SK-N-SH (cell line): ENCODE data around the gene PRR16.

Experiments used
- CHD2 ChIP-seq: fragments of 150-350 bp; IDR thresholded peaks from 2 replicates; pipeline ENCODE4 v1.6.1; 2018; ENCODE audit warnings: low read length; ENCODE audit not compliant: partially characterized antibody
- EZH2phosphoT487 ChIP-seq: fragments of 200-600 bp; sonication (generic); IDR thresholded peaks from 2 replicates; pipeline ENCODE4 v1.6.1; 2017; ENCODE audit warnings: low read depth, mixed run types, mild to moderate bottlenecking, antibody characterized with exemption, moderate library complexity, borderline replicate concordance
- FOXM1 ChIP-seq: IDR thresholded peaks from 2 replicates; pipeline ENCODE4 v1.4.0; 2012; ENCODE audit warnings: low read depth, mild to moderate bottlenecking
- MXI1 ChIP-seq: IDR thresholded peaks from 2 replicates; pipeline ENCODE4 v1.6.1; 2012; ENCODE audit warnings: mild to moderate bottlenecking, low read depth, low read length, improper control_type of control experiment
- POLR2AphosphoS5 ChIP-seq: IDR thresholded peaks from 2 replicates; pipeline ENCODE4 v1.6.1; 2012; ENCODE audit warnings: low read depth, low read length
- TAF1 ChIP-seq: IDR thresholded peaks from 2 replicates; pipeline ENCODE4 v1.6.1; 2012; ENCODE audit warnings: low read depth, mild to moderate bottlenecking, low read length, moderate library complexity, borderline replicate concordance
- YY1 ChIP-seq: IDR thresholded peaks from 2 replicates; pipeline ENCODE4 v1.4.0; 2012; ENCODE audit warnings: low read depth, mild to moderate bottlenecking
- TF ChIP-seq, protein P1 (sequence below): fragments of 200-600 bp; sonication (generic); IDR thresholded peaks from 2 replicates; pipeline ENCODE4 v1.6.1; 2017; ENCODE audit warnings: antibody characterized with exemption, mild to moderate bottlenecking, moderate library complexity
- TF ChIP-seq, protein P2 (sequence below): IDR thresholded peaks from 2 replicates; pipeline ENCODE4 v1.6.1; 2012; ENCODE audit warnings: mild to moderate bottlenecking, low read depth, low read length, moderate library complexity

- TF ChIP-seq, protein P1, sequence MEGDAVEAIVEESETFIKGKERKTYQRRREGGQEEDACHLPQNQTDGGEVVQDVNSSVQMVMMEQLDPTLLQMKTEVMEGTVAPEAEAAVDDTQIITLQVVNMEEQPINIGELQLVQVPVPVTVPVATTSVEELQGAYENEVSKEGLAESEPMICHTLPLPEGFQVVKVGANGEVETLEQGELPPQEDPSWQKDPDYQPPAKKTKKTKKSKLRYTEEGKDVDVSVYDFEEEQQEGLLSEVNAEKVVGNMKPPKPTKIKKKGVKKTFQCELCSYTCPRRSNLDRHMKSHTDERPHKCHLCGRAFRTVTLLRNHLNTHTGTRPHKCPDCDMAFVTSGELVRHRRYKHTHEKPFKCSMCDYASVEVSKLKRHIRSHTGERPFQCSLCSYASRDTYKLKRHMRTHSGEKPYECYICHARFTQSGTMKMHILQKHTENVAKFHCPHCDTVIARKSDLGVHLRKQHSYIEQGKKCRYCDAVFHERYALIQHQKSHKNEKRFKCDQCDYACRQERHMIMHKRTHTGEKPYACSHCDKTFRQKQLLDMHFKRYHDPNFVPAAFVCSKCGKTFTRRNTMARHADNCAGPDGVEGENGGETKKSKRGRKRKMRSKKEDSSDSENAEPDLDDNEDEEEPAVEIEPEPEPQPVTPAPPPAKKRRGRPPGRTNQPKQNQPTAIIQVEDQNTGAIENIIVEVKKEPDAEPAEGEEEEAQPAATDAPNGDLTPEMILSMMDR = no peak
- TF ChIP-seq YY1 (no peak), TAF1 (no peak), POLR2AphosphoS5 (no peak), MXI1 (no peak), CHD2 (no peak), FOXM1 (no peak), EZH2phosphoT487 (no peak)
- TF ChIP-seq, protein P2, sequence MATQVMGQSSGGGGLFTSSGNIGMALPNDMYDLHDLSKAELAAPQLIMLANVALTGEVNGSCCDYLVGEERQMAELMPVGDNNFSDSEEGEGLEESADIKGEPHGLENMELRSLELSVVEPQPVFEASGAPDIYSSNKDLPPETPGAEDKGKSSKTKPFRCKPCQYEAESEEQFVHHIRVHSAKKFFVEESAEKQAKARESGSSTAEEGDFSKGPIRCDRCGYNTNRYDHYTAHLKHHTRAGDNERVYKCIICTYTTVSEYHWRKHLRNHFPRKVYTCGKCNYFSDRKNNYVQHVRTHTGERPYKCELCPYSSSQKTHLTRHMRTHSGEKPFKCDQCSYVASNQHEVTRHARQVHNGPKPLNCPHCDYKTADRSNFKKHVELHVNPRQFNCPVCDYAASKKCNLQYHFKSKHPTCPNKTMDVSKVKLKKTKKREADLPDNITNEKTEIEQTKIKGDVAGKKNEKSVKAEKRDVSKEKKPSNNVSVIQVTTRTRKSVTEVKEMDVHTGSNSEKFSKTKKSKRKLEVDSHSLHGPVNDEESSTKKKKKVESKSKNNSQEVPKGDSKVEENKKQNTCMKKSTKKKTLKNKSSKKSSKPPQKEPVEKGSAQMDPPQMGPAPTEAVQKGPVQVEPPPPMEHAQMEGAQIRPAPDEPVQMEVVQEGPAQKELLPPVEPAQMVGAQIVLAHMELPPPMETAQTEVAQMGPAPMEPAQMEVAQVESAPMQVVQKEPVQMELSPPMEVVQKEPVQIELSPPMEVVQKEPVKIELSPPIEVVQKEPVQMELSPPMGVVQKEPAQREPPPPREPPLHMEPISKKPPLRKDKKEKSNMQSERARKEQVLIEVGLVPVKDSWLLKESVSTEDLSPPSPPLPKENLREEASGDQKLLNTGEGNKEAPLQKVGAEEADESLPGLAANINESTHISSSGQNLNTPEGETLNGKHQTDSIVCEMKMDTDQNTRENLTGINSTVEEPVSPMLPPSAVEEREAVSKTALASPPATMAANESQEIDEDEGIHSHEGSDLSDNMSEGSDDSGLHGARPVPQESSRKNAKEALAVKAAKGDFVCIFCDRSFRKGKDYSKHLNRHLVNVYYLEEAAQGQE = no peak
Measured at GRCh38 chr5:120540097-120540496, 76.0 kb downstream of the PRR16 start.
